Psoas muscle (tissue), 8 donors: Measurements from ENCODE around the gene HGFAC. TPM values are rescaled to one million over a fixed set of nuclear protein-coding genes. Genes with fewer than 3 reads are reported as not detected.

ENCODE experiments used
- ATAC-seq, 4 donors: fragments of 200-7000 bp; cut with Tn5 transposase; one replicate each; pipeline ENCODE4 v1.9.1; 2020; ENCODE audit warnings: moderate library complexity in 3 of 4, mild to moderate bottlenecking in 2 of 4
- DNase-seq, 2 donors: peaks; one replicate each; pipeline ENCODE4 v3.0.0-alpha.2; 2020
- H3K27ac ChIP-seq: fragments of 200-600 bp; one replicate; pipeline ENCODE4 v1.8.0; 2022
- H3K27me3 ChIP-seq, 3 donors: fragments of 200-600 bp in 1 of 3; one replicate each; pipeline versions ENCODE4 v1.6.1 to v1.8.0; 2013 to 2022; ENCODE audit warnings: low read length in 2 of 3, mild to moderate bottlenecking in 2 of 3, moderate library complexity in 1 of 3; ENCODE audit not compliant: insufficient read depth in 3 of 3
- H3K36me3 ChIP-seq, 2 donors: fragments of 200-600 bp in 1 of 2; one replicate each; pipeline versions ENCODE4 v1.6.1 to v1.8.0; 2013 to 2022; ENCODE audit warnings: low read depth in 1 of 2, mild to moderate bottlenecking in 1 of 2, moderate library complexity in 1 of 2; ENCODE audit not compliant: insufficient read depth in 1 of 2
- H3K4me1 ChIP-seq: fragments of 200-600 bp; one replicate; pipeline ENCODE4 v1.8.0; 2022
- H3K4me3 ChIP-seq: fragments of 200-600 bp; one replicate; pipeline ENCODE4 v1.8.0; 2022; ENCODE audit warnings: mild to moderate bottlenecking
- H3K9me3 ChIP-seq: fragments of 200-600 bp; one replicate; pipeline ENCODE4 v1.8.0; 2022
- CTCF ChIP-seq: fragments of 200-600 bp; IDR thresholded peaks from one replicate; pipeline ENCODE4 v1.8.0; 2022; ENCODE audit warnings: antibody characterized with exemption
- WGBS, 3 donors: extraction: QIAGEN DNeasy Blood & Tissue Kit; methylation state at CpG; one replicate each; pipeline versions ENCODE4 v1.1.6 to v1.1.7; 2013; 5-methylcytosine and 5-hydroxymethylcytosine counted together
- intact Hi-C, 2 donors: fragments of 100-400 bp; cut with DNase I; formaldehyde crosslinking; loops; one replicate each; pipeline versions ENCODE4 v1.11.0 to v1.14.2; 2022
- polyA plus RNA-seq, 3 donors: library from polyadenylated mRNA; stranded (reverse); fragments of 200-250 nt; gene quantifications; one replicate each; pipeline ENCODE4 v1.2.3, GENCODE V29; 2013
- total RNA-seq, 4 donors: library from RNA; stranded (reverse); fragmentation: NEBNext Ultra II Directional in 2 of 4; extraction: Animal tissue kit (Norgen Biotek cat#: 25700) in 2 of 4; gene quantifications; one replicate each; pipeline versions ENCODE4 v1.2.1 to v1.2.4, GENCODE V29; 2021 to 2023
- donor health status: healthy with polysubstance abuse.
- donor health status: DM: no; HTN: no; CAD: no; lungs with moderate emphysema.
- donor health status: Bipolar disorder and iron deficiency.
- donor health status: healthy.
- donor health status: DM: yes; HTN: yes; CAD: no.
- donor health status: DM: no; HTN: no; CAD: no.
- donor health status: DM: no; HTN: no; CAD: no.
- donor health status: DM: yes; HTN: yes; CAD: no.

HGFAC gene
- total and polyA plus RNA-seq, 7 donors = 0.09 to 1.2 (median 0.39) TPM; not detected in 1

- DNase-seq (no peak), ATAC-seq (peak in 2 of 4 donors; percentile 1)
- Histone ChIP-seq H3K4me3 (no peak overlapping the region), H3K27me3 (no peaks in the 10 kb centered on the region), H3K27ac (no peak overlapping the region), H3K9me3 (no peaks in the 10 kb centered on the region), H3K36me3 (peaks cover 0 to 25% of the 10 kb centered on the region in 2 donors), H3K4me1 (no peaks in the 10 kb centered on the region)
- 62% methylated on average over 15 of the region's 15 CpGs for WGBS, 3 donors
- intact Hi-C loops = no loop called here
- no peak for TF ChIP-seq CTCF
Observed at GRCh38 chr4:3494462-3494871, 52.7 kb downstream of the HGFAC start.

- DNase-seq = no peak
- intact Hi-C loops = no loop called here
- no peak overlapping the region for H3K4me3 ChIP-seq
- H3K4me1 ChIP-seq = no peaks in the 10 kb centered on the region
- no peaks in the 10 kb centered on the region for H3K27me3 ChIP-seq
- H3K9me3 ChIP-seq = no peaks in the 10 kb centered on the region
- ATAC-seq = no peak
- WGBS, 3 donors = 75 to 87% (median 82%) methylated on average over 28 of the region's 28 CpGs
- H3K27ac ChIP-seq = no peak overlapping the region
- no peak for TF ChIP-seq CTCF
- H3K36me3 ChIP-seq = peaks cover 0 to 29% of the 10 kb centered on the region in 2 donors
Observed at GRCh38 chr4:3495204-3495975, 53.6 kb downstream of the HGFAC start.

GRCh38 chr4:3496021-3496420, 54.3 kb downstream of the HGFAC start:
- H3K27ac ChIP-seq = no peak overlapping the region
- no peak for TF ChIP-seq CTCF
- intact Hi-C loops = no loop called here
- ATAC-seq = no peak
- H3K27me3 ChIP-seq = no peaks in the 10 kb centered on the region
- no peaks in the 10 kb centered on the region for H3K9me3 ChIP-seq
- H3K4me3 ChIP-seq = no peak overlapping the region
- H3K36me3 ChIP-seq = peaks cover 0 to 35% of the 10 kb centered on the region in 2 donors
- WGBS, 3 donors = 68 to 78% (median 78%) methylated on average over 13 to 14 of the region's 14 CpGs
- no peak for DNase-seq
- no peaks in the 10 kb centered on the region for H3K4me1 ChIP-seq

GRCh38 chr4:3497095-3497494, 55.3 kb downstream of the HGFAC start:
- no peak for ATAC-seq
- TF ChIP-seq CTCF = no peak
- H3K4me1 ChIP-seq = no peaks in the 10 kb centered on the region

More at GRCh38 chr4:3497095-3497494, 55.3 kb downstream of the HGFAC start:
- 74 to 90% (median 75%) methylated on average over 6 of the region's 6 CpGs for WGBS, 3 donors
- intact Hi-C loops = no loop called here
- H3K27me3 ChIP-seq = no peaks in the 10 kb centered on the region
- no peak for DNase-seq
- H3K27ac ChIP-seq = no peak overlapping the region
- H3K36me3 ChIP-seq = peaks cover 0 to 29% of the 10 kb centered on the region in 2 donors
- H3K9me3 ChIP-seq = no peaks in the 10 kb centered on the region
- no peak overlapping the region for H3K4me3 ChIP-seq
